Liver (tissue), 9 donors: Measurements from ENCODE around the gene TAGLN2. TPM values are rescaled to one million over a fixed set of nuclear protein-coding genes. Genes with fewer than 3 reads are reported as not detected.

Experiments used
- DNase-seq: peaks from one replicate; pipeline ENCODE4 v3.0.0-alpha.2; 2017; ENCODE audit warnings: low spot score
- H3K27ac ChIP-seq, 2 donors: one replicate each; pipeline ENCODE4 v1.7.0; 2013; ENCODE audit warnings: inconsistent platforms in 2 of 2, low read length in 2 of 2, control low read depth in 1 of 2, low read depth in 1 of 2, mild to moderate bottlenecking in 1 of 2
- H3K27me3 ChIP-seq, 4 donors: one replicate each; pipeline versions ENCODE4 v1.6.1 to v1.7.0; 2013; ENCODE audit warnings: low read length in 3 of 4, inconsistent platforms in 1 of 4, mild to moderate bottlenecking in 1 of 4, moderate library complexity in 1 of 4; ENCODE audit not compliant: control insufficient read depth in 4 of 4, insufficient read depth in 4 of 4
- H3K36me3 ChIP-seq, 4 donors: one replicate each; pipeline versions ENCODE4 v1.6.1 to v1.7.0; 2013; ENCODE audit warnings: low read length in 3 of 4, mild to moderate bottlenecking in 3 of 4, low read depth in 1 of 4, moderate library complexity in 1 of 4; ENCODE audit not compliant: control insufficient read depth in 4 of 4, insufficient read depth in 3 of 4
- H3K4me1 ChIP-seq, 4 donors: one replicate each; pipeline versions ENCODE4 v1.6.1 to v1.7.0; 2013; ENCODE audit warnings: low read length in 3 of 4, mild to moderate bottlenecking in 3 of 4, moderate library complexity in 1 of 4; ENCODE audit not compliant: control insufficient read depth in 4 of 4, insufficient read depth in 4 of 4
- H3K4me3 ChIP-seq, 3 donors: one replicate each; pipeline versions ENCODE4 v1.6.1 to v1.7.0; 2013; ENCODE audit warnings: low read length in 3 of 3, control low read depth in 1 of 3, low read depth in 1 of 3, mild to moderate bottlenecking in 1 of 3
- H3K9ac ChIP-seq, 2 donors: one replicate each; pipeline ENCODE4 v1.7.0; 2013; ENCODE audit warnings: low read length in 2 of 2, mild to moderate bottlenecking in 2 of 2, moderate library complexity in 2 of 2, control low read depth in 1 of 2, low read depth in 1 of 2
- H3K9me3 ChIP-seq, 4 donors: one replicate each; pipeline versions ENCODE4 v1.6.1 to v1.7.0; 2013; ENCODE audit warnings: low read length in 3 of 4; ENCODE audit not compliant: control insufficient read depth in 4 of 4
- ATF3 ChIP-seq: IDR thresholded peaks from 2 replicates; pipeline ENCODE4 v1.6.1; 2016; ENCODE audit warnings: antibody characterized with exemption
- CTCF ChIP-seq: fragments of 150-350 bp; IDR thresholded peaks from 2 replicates; pipeline ENCODE4 v1.5.1; 2017; ENCODE audit warnings: improper control_type of control experiment, low read depth, low read length; ENCODE audit not compliant: missing input control
- EGR1 ChIP-seq, 2 donors: IDR thresholded peaks; 2 replicates each; pipeline ENCODE4 v1.6.1; 2016 to 2018; ENCODE audit warnings: antibody characterized with exemption in 2 of 2, low read depth in 2 of 2
- FOXA1 ChIP-seq: IDR thresholded peaks from 2 replicates; pipeline ENCODE4 v1.6.1; 2016; ENCODE audit warnings: antibody characterized with exemption
- FOXA2 ChIP-seq: IDR thresholded peaks from 2 replicates; pipeline ENCODE4 v1.6.1; 2016; ENCODE audit warnings: antibody characterized with exemption
- GABPA ChIP-seq, 2 donors: IDR thresholded peaks in 1 of 2; conservative IDR thresholded peaks in 1 of 2; 2 replicates each; pipeline ENCODE4 v1.6.1; 2016; ENCODE audit warnings: antibody characterized with exemption in 2 of 2, mild to moderate bottlenecking in 1 of 2, moderate library complexity in 1 of 2
- HNF4A ChIP-seq, 2 donors: conservative IDR thresholded peaks; 2 replicates each; pipeline ENCODE4 v1.6.1; 2016; ENCODE audit warnings: antibody characterized with exemption in 2 of 2, mild to moderate bottlenecking in 2 of 2
- HNF4G ChIP-seq: IDR thresholded peaks from 2 replicates; pipeline ENCODE4 v1.6.1; 2016; ENCODE audit warnings: antibody characterized with exemption
- JUND ChIP-seq, 2 donors: IDR thresholded peaks; 2 replicates each; pipeline ENCODE4 v1.6.1; 2016; ENCODE audit warnings: antibody characterized with exemption in 2 of 2
- MAX ChIP-seq: IDR thresholded peaks from 2 replicates; pipeline ENCODE4 v1.6.1; 2016; ENCODE audit warnings: antibody characterized with exemption
- NR2F2 ChIP-seq: IDR thresholded peaks from 2 replicates; pipeline ENCODE4 v1.6.1; 2016; ENCODE audit warnings: antibody characterized with exemption
- RAD21 ChIP-seq, 2 donors: IDR thresholded peaks; 2 replicates each; pipeline ENCODE4 v1.6.1; 2016; ENCODE audit warnings: antibody characterized with exemption in 2 of 2, mild to moderate bottlenecking in 2 of 2
- RXRA ChIP-seq, 2 donors: IDR thresholded peaks; 2 replicates each; pipeline ENCODE4 v1.6.1; 2017 to 2018; ENCODE audit warnings: antibody characterized with exemption in 2 of 2, mild to moderate bottlenecking in 1 of 2
- SP1 ChIP-seq: IDR thresholded peaks from 2 replicates; pipeline ENCODE4 v1.6.1; 2018; ENCODE audit warnings: antibody characterized with exemption, mild to moderate bottlenecking
- TAF1 ChIP-seq: conservative IDR thresholded peaks from 2 replicates; pipeline ENCODE4 v1.6.1; 2016; ENCODE audit warnings: antibody characterized with exemption, mild to moderate bottlenecking
- YY1 ChIP-seq: IDR thresholded peaks from 2 replicates; pipeline ENCODE4 v1.6.1; 2016; ENCODE audit warnings: antibody characterized with exemption, mild to moderate bottlenecking
- WGBS: extraction: QIAGEN DNeasy Blood & Tissue Kit; methylation state at CpG from one replicate; pipeline ENCODE4 v1.1.7; 2013; 5-methylcytosine and 5-hydroxymethylcytosine counted together
- polyA plus RNA-seq, 2 donors: library from polyadenylated mRNA; stranded (reverse) in 1 of 2; unstranded in 1 of 2; fragments of 200-250 nt in 1 of 2; fragments of >200 nt in 1 of 2; fragmentation: Nextera tagmentation in 1 of 2; extraction: Ambion mirVana in 1 of 2; gene quantifications; one replicate each; pipeline versions ENCODE4 v1.2.1 to v1.2.3, GENCODE V29; 2013 to 2015
- total RNA-seq, 2 donors: library from RNA; depleted of rRNA; stranded (reverse); fragments of >200 nt; gene quantifications; one replicate each; pipeline ENCODE4 v1.2.3, GENCODE V29; 2014
- donor health status: healthy.
- donor health status: healthy.
- donor health status: healthy.
- donor health status: healthy.
- donor health status: healthy.

The TAGLN2 gene
- total and polyA plus RNA-seq, 4 donors, result 46.4 to 113 (median 79.8) TPM

- H3K4me3 ChIP-seq, result no peak overlapping the region
- no peaks in the 10 kb centered on the region for H3K36me3 ChIP-seq
- TF ChIP-seq CTCF (no peak), EGR1 (IDR thresholded peaks at IDR 0.05; ENCODE audit: low read depth in 2 of 2) (no peak), FOXA1 (no peak), NR2F2 (no peak), GABPA (IDR thresholded peaks at IDR 0.05 in 1 of 2, conservative IDR thresholded peaks at IDR 0.05 in 1 of 2) (no peak)
- 88% methylated on average over 3 of the region's 3 CpGs for WGBS
- H3K27me3 ChIP-seq, result no peaks in the 10 kb centered on the region
- no peak overlapping the region for H3K9ac ChIP-seq
- peaks cover 0 to 5% (median 2%) of the 10 kb centered on the region in 4 donors for H3K4me1 ChIP-seq
- DNase-seq, result no peak
- no peaks in the 10 kb centered on the region for H3K9me3 ChIP-seq
- no peak overlapping the region for H3K27ac ChIP-seq
These were observed 30.1 kb upstream of the TAGLN2 start for GRCh38 chr1:159955456-159955855.

GRCh38 chr1:159953536-159954515 lies 28.5 kb upstream of the TAGLN2 start, which contains the start of gene SLAMF9:
Gene SLAMF9, minus strand, starts transcription at chr1:159954237. Its CDS starts 100 bp downstream, at chr1:159954137.
- Histone ChIP-seq H3K4me1 (peaks cover 0 to 5% (median 2%) of the 10 kb centered on the region in 4 donors), H3K9ac (no peak within 1 kb of the TSS), H3K27me3 (no peaks in the 10 kb centered on the region), H3K27ac (no peak within 1 kb of the TSS), H3K9me3 (no peaks in the 10 kb centered on the region), H3K4me3 (no peak within 1 kb of the TSS), H3K36me3 (no peaks in the 10 kb centered on the region)
- TF ChIP-seq FOXA1 (no peak), TAF1 (no peak), SP1 (no peak), RAD21 (IDR thresholded peaks at IDR 0.05) (no peak), HNF4A (conservative IDR thresholded peaks at IDR 0.05) (no peak), CTCF (no peak), NR2F2 (no peak), EGR1 (IDR thresholded peaks at IDR 0.05; ENCODE audit: low read depth in 2 of 2) (no peak), RXRA (IDR thresholded peaks at IDR 0.05) (no peak), YY1 (no peak), GABPA (IDR thresholded peaks at IDR 0.05 in 1 of 2, conservative IDR thresholded peaks at IDR 0.05 in 1 of 2) (no peak), HNF4G (no peak), ATF3 (no peak), MAX (no peak), FOXA2 (no peak), JUND (IDR thresholded peaks at IDR 0.05) (no peak)
- WGBS, result 83% methylated on average over 11 of the region's 11 CpGs
- no peak for DNase-seq
